ENCODE data around the gene SIK3. TPM values are rescaled to one million over a fixed set of nuclear protein-coding genes. Genes with fewer than 3 reads are reported as not detected.

SIK3 gene
- total and polyA plus RNA-seq, 4 donors: 6.4 to 64.2 (median 39.0) TPM

GRCh38 chr11:116893906-116894305 is 204.3 kb downstream of the SIK3 start:
- no peaks in the 10 kb centered on the region for H3K27me3 ChIP-seq (ENCODE audit: control insufficient read depth in 1 of 2, insufficient read depth in 2 of 2, low read length in 1 of 2)
- peaks cover 4 to 7% of the 10 kb centered on the region in 2 donors for H3K36me3 ChIP-seq (ENCODE audit: control insufficient read depth in 1 of 2, insufficient read depth in 2 of 2, low read length in 1 of 2)
- no peaks in the 10 kb centered on the region for H3K4me1 ChIP-seq (ENCODE audit: control insufficient read depth in 1 of 2, insufficient read depth in 2 of 2, low read length in 2 of 2)
- DNase-seq (no peak), ATAC-seq (ENCODE audit: low FRiP score) (no peak)
- no peak overlapping the region for H3K27ac ChIP-seq (ENCODE audit: low read depth in 1 of 2, low read length in 2 of 2)
- 84 to 90% methylated on average over 2 of the region's 2 CpGs for WGBS, 2 donors
- no peak overlapping the region for H3K4me3 ChIP-seq (ENCODE audit: low read length in 2 of 2)
- H3K9me3 ChIP-seq (ENCODE audit: control insufficient read depth, low read length): no peaks in the 10 kb centered on the region
- intact Hi-C loops (cut with DNase I): no loop called here

- no peak overlapping the region for H3K27ac ChIP-seq (ENCODE audit: low read depth in 1 of 2, low read length in 2 of 2)
- H3K36me3 ChIP-seq (ENCODE audit: control insufficient read depth in 1 of 2, insufficient read depth in 2 of 2, low read length in 1 of 2): peaks cover 4 to 7% of the 10 kb centered on the region in 2 donors
- whole genome bisulfite sequencing, 2 donors: 60 to 72% methylated on average over 3 of the region's 3 CpGs
- ATAC-seq (ENCODE audit: low FRiP score) (no peak), DNase-seq (no peak)
- intact Hi-C loops (cut with DNase I): no loop called here
- H3K9me3 ChIP-seq (ENCODE audit: control insufficient read depth, low read length): no peaks in the 10 kb centered on the region
- H3K27me3 ChIP-seq (ENCODE audit: control insufficient read depth in 1 of 2, insufficient read depth in 2 of 2, low read length in 1 of 2): no peaks in the 10 kb centered on the region
- H3K4me1 ChIP-seq (ENCODE audit: control insufficient read depth in 1 of 2, insufficient read depth in 2 of 2, low read length in 2 of 2): no peaks in the 10 kb centered on the region
- H3K4me3 ChIP-seq (ENCODE audit: low read length in 2 of 2): no peak overlapping the region
These were observed 204.8 kb downstream of the SIK3 start for GRCh38 chr11:116893437-116893836.

GRCh38 chr11:116892374-116892773 is 205.9 kb downstream of the SIK3 start:
- H3K27ac ChIP-seq (ENCODE audit: low read depth in 1 of 2, low read length in 2 of 2): no peak overlapping the region
- no peaks in the 10 kb centered on the region for H3K27me3 ChIP-seq (ENCODE audit: control insufficient read depth in 1 of 2, insufficient read depth in 2 of 2, low read length in 1 of 2)
- peaks cover 4 to 7% of the 10 kb centered on the region in 2 donors for H3K36me3 ChIP-seq (ENCODE audit: control insufficient read depth in 1 of 2, insufficient read depth in 2 of 2, low read length in 1 of 2)
- 81 to 87% methylated on average over 2 of the region's 2 CpGs for WGBS, 2 donors
- H3K4me3 ChIP-seq (ENCODE audit: low read length in 2 of 2): no peak overlapping the region
- no peak for ATAC-seq (ENCODE audit: low FRiP score)
- intact Hi-C loops (cut with DNase I): no loop called here
- H3K9me3 ChIP-seq (ENCODE audit: control insufficient read depth, low read length): no peaks in the 10 kb centered on the region
- DNase-seq: no peak
- H3K4me1 ChIP-seq (ENCODE audit: control insufficient read depth in 1 of 2, insufficient read depth in 2 of 2, low read length in 2 of 2): no peaks in the 10 kb centered on the region

DNA sequence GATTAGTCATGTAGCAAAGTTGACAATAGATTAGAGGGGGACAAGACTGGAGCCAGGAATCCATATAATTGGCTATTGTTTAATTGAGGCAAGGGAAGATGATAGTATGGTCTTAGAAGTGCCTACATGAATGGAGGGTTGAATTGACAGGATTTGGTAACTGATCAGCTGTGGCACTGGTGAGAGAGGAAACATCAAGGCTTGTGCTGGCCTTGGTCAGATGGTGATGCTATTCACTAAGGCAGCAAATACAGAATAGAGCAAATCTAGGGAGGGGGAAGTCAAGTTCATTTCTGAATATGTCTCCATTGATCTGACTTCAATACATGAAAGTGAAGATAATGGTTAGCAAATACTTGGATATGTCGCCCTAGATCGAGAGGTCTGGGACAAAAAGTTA is 206.5 kb downstream of the SIK3 start:
- WGBS, 2 donors: 46 to 95% methylated on average over 2 of the region's 2 CpGs

GRCh38 chr11:116890607-116891006 is 207.6 kb downstream of the SIK3 start:
- Histone ChIP-seq H3K36me3 (ENCODE audit: control insufficient read depth in 1 of 2, insufficient read depth in 2 of 2, low read length in 1 of 2) (peaks cover 0 to 4% of the 10 kb centered on the region in 2 donors), H3K4me3 (ENCODE audit: low read length in 2 of 2) (no peak overlapping the region), H3K27ac (ENCODE audit: low read depth in 1 of 2, low read length in 2 of 2) (no peak overlapping the region), H3K9me3 (ENCODE audit: control insufficient read depth, low read length) (no peaks in the 10 kb centered on the region), H3K4me1 (ENCODE audit: control insufficient read depth in 1 of 2, insufficient read depth in 2 of 2, low read length in 2 of 2) (no peaks in the 10 kb centered on the region), H3K27me3 (ENCODE audit: control insufficient read depth in 1 of 2, insufficient read depth in 2 of 2, low read length in 1 of 2) (no peaks in the 10 kb centered on the region)
- WGBS, 2 donors: 93% methylated on average over 4 of the region's 4 CpGs
- DNase-seq: no peak
- no peak for ATAC-seq (ENCODE audit: low FRiP score)
- intact Hi-C loops (cut with DNase I): no loop called here

More for the DNA sequence above, 206.5 kb downstream of the SIK3 start:
- ATAC-seq (ENCODE audit: low FRiP score): no peak
- Histone ChIP-seq H3K4me3 (ENCODE audit: low read length in 2 of 2) (no peak overlapping the region), H3K27ac (ENCODE audit: low read depth in 1 of 2, low read length in 2 of 2) (no peak overlapping the region), H3K9me3 (ENCODE audit: control insufficient read depth, low read length) (no peaks in the 10 kb centered on the region), H3K27me3 (ENCODE audit: control insufficient read depth in 1 of 2, insufficient read depth in 2 of 2, low read length in 1 of 2) (no peaks in the 10 kb centered on the region), H3K4me1 (ENCODE audit: control insufficient read depth in 1 of 2, insufficient read depth in 2 of 2, low read length in 2 of 2) (no peaks in the 10 kb centered on the region), H3K36me3 (ENCODE audit: control insufficient read depth in 1 of 2, insufficient read depth in 2 of 2, low read length in 1 of 2) (peaks cover 3 to 4% of the 10 kb centered on the region in 2 donors)
- intact Hi-C loops (cut with DNase I): no loop called here
- no peak for DNase-seq

DNA sequence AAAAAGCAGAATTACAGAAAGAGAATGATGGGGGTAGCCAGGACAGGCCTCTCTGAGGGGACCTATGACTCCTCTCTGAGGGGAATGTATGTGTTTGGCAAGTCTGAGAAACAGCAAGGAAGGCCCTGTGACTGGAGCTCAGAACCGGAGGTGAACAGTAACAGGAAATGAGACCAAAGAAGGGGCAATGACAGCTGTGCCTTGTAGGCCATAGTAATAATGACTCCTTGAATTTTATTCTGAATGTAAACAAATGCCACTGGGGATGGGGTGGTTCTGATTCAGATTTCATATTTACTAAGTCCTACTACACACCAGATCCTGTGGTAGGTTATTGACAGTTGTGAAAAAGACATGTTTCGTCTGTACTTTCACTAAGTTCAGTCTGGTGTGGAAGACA is 208.0 kb downstream of the SIK3 start:
- Histone ChIP-seq H3K4me1 (ENCODE audit: control insufficient read depth in 1 of 2, insufficient read depth in 2 of 2, low read length in 2 of 2) (no peaks in the 10 kb centered on the region), H3K9me3 (ENCODE audit: control insufficient read depth, low read length) (no peaks in the 10 kb centered on the region), H3K4me3 (ENCODE audit: low read length in 2 of 2) (no peak overlapping the region), H3K27ac (ENCODE audit: low read depth in 1 of 2, low read length in 2 of 2) (no peak overlapping the region), H3K36me3 (ENCODE audit: control insufficient read depth in 1 of 2, insufficient read depth in 2 of 2, low read length in 1 of 2) (peaks cover 0 to 4% of the 10 kb centered on the region in 2 donors), H3K27me3 (ENCODE audit: control insufficient read depth in 1 of 2, insufficient read depth in 2 of 2, low read length in 1 of 2) (no peaks in the 10 kb centered on the region)
- intact Hi-C loops (cut with DNase I): no loop called here
- DNase-seq (no peak), ATAC-seq (ENCODE audit: low FRiP score) (no peak)
- 84 to 87% methylated on average over 2 of the region's 2 CpGs for WGBS, 2 donors

DNA sequence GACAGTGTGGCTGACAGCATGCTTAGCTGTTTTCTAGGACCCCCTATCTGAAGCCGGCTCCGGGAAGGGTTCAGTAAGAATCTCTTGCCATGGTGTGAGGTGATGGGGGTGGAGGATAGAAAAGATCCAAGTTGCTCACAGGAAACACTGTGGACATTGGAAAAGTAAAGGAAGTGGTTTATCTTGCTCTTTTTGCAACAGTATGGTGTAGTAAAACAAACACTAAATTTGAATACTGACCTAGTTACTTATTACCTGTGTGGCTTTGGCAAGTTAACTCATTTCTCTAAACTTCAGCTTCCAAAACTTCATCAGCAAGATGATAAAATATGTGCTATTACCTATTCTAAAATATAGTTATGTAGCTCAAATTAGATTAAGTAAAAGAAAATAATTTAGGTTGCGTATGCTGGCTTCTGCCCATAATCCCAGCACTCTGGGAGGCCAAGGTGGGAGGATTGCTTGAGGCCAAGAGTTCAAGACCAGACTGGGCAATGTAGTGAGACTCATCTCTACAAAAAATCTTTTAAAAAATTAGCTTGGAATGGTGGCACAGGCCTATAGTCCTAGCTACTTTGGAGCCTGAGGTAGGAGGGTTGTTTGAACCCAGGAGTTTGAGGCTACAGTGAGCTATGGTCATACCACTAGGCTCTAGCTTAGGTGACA is 209.2 kb downstream of the SIK3 start:
- H3K27ac ChIP-seq (ENCODE audit: low read depth in 1 of 2, low read length in 2 of 2): no peak overlapping the region
- 91 to 93% methylated on average over 3 of the region's 3 CpGs for WGBS, 2 donors

GRCh38 chr11:116888024-116888423 is 210.2 kb downstream of the SIK3 start:
- Histone ChIP-seq H3K36me3 (ENCODE audit: control insufficient read depth in 1 of 2, insufficient read depth in 2 of 2, low read length in 1 of 2) (no peaks in the 10 kb centered on the region), H3K4me1 (ENCODE audit: control insufficient read depth in 1 of 2, insufficient read depth in 2 of 2, low read length in 2 of 2) (no peaks in the 10 kb centered on the region), H3K9me3 (ENCODE audit: control insufficient read depth, low read length) (no peaks in the 10 kb centered on the region), H3K27me3 (ENCODE audit: control insufficient read depth in 1 of 2, insufficient read depth in 2 of 2, low read length in 1 of 2) (no peaks in the 10 kb centered on the region), H3K27ac (ENCODE audit: low read depth in 1 of 2, low read length in 2 of 2) (peak overlapping the region in 1 of 2 donors; percentile 17), H3K4me3 (ENCODE audit: low read length in 2 of 2) (no peak overlapping the region)
- WGBS, 2 donors: 32 to 41% methylated on average over 5 of the region's 5 CpGs
- DNase-seq: no peak
- ATAC-seq (ENCODE audit: low FRiP score): no peak
- intact Hi-C loops (cut with DNase I): loop anchor here in 1 of 2 donors (5.0 kb wide), 1 partner anchor 344 kb away; the partner anchor contains the start of genes PCSK7 and RNF214

More for the DNA sequence above, 209.2 kb downstream of the SIK3 start:
- no peaks in the 10 kb centered on the region for H3K27me3 ChIP-seq (ENCODE audit: control insufficient read depth in 1 of 2, insufficient read depth in 2 of 2, low read length in 1 of 2)
- ATAC-seq (ENCODE audit: low FRiP score) (no peak), DNase-seq (no peak)
- no peaks in the 10 kb centered on the region for H3K4me1 ChIP-seq (ENCODE audit: control insufficient read depth in 1 of 2, insufficient read depth in 2 of 2, low read length in 2 of 2)
- no peaks in the 10 kb centered on the region for H3K9me3 ChIP-seq (ENCODE audit: control insufficient read depth, low read length)
- H3K4me3 ChIP-seq (ENCODE audit: low read length in 2 of 2): no peak overlapping the region
- H3K36me3 ChIP-seq (ENCODE audit: control insufficient read depth in 1 of 2, insufficient read depth in 2 of 2, low read length in 1 of 2): peaks cover 0 to 4% of the 10 kb centered on the region in 2 donors
- intact Hi-C loops (cut with DNase I): loop anchor here in 1 of 2 donors (5.0 kb wide), 1 partner anchor 343 kb away; the partner anchor contains the start of genes PCSK7 and RNF214
